Endometrium (tissue), 2 donors: Measurements from ENCODE around the gene GP5.

Source experiments
- FAIRE-seq: peaks from 2 replicates; lab custom pipeline; 2012; peaks lifted over from hg19 to GRCh38; lab: Jason Lieb, UNC
- donor health status: control.
- donor health status: control.

Gene GP5

DNA sequence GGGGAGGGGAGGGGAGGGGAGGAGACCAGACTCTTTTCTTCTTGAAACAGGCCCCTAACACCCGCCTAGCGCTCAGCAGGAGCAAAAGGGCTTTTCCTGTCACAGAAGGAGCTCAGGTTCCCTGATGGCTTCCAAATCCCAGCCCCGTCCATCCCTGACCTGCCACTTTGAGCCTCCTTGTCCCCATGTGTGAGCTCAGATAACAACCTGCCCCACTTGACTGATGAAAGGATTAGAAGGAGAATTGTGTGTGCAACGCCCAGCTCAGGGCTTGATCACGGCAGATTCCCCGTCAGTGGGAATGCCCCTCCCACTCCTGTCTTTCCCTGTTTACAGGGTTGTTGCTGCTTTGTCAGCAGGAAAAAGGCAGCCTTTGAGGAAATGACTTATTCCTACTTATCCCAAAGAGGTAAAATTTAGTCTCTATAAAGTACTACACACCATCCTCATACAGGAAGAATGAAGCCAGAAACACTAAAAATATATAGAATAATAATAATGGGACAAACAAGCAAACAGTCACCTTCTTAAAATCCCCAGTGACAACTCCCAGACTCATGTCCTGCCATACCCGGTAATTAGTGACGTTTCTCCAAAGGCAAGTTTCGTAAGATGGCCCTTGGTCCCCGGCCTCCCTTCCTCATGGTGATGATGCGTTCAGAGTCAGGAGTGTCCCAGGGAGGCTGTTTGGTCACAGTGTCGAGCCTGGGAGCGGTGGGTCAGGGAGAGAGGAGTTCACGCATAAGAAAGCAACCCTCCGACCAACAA, 23.4 kb downstream of the GP5 start:
- no peak for FAIRE-seq

DNA sequence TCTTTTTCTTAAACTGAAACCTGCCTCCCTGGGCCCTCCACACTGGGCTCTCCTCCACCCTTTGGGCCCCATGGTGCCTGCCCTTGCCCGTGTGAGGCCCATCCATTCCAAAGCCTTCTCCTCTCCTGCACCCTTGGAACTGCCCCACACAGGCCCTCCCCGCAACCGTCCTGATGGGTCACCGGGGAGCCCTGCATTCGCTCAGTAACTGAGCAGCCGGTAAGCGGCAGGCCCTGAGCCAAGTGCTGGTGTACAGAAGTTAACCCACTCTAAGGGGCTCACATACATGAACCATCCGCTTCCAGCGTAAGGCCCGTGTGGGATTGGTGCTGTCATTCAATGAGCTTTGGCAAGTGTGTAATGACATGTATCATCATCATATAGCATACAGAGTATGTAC, 24.1 kb downstream of the GP5 start:
- no peak for FAIRE-seq

DNA sequence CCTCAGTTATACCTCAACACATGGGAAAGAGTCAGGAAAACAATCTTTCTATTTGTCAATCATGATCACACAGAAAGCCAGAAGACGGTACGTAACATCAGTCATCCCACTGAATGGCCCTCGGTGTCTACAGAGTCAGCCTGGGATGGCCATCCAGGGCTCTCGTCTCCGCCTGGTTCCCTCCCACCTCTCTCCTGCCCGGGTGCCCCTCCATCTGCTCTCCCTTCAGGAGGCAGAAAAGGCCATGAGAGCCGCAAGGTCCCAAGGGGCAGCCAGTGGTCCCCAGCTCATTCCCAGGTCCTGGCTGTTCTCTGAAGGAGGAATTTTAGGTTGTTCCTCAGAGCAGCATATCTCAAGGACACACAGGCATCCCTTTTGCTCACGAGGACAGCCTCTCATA, 25.2 kb downstream of the GP5 start:
- FAIRE-seq: no peak

DNA sequence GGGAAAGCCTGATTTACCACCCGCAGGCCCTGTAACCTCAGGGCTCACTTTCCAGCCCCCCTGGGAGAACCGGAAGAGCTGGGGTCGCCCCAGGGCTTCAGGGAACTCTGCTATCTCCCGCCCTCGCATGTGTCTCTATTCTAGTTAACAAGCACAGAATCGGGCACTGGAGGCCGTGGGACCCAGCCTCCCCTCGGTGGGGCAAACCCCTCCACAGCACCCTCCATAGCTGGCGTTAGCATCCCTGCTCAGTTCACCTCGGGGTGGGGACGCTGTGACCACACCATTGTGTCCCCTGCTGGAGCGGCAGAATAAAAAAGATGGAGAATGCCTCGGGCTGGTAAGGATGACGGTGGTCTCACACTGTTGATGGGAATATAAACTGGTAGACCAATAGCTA, 26.0 kb downstream of the GP5 start:
- FAIRE-seq: no peak

DNA sequence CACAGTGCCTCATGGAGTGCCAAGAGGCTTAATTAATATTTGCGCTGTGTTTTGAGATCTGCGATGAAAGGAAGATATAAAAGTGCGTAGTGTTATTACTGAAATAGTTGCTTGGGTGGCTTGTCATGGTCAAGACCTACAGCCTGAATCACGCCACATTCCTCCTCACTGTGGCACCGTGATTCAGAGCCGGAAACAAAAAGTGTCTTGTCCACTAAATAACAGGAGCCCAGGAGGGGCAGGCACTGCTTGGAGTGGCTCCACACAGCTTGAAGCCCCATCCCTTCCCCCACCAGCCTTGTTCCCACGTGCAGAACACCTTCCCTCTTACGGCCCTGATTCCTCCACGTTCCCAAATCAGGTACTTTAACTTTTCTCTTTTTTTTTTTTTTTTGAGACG, 28.3 kb downstream of the GP5 start:
- FAIRE-seq: no peak

DNA sequence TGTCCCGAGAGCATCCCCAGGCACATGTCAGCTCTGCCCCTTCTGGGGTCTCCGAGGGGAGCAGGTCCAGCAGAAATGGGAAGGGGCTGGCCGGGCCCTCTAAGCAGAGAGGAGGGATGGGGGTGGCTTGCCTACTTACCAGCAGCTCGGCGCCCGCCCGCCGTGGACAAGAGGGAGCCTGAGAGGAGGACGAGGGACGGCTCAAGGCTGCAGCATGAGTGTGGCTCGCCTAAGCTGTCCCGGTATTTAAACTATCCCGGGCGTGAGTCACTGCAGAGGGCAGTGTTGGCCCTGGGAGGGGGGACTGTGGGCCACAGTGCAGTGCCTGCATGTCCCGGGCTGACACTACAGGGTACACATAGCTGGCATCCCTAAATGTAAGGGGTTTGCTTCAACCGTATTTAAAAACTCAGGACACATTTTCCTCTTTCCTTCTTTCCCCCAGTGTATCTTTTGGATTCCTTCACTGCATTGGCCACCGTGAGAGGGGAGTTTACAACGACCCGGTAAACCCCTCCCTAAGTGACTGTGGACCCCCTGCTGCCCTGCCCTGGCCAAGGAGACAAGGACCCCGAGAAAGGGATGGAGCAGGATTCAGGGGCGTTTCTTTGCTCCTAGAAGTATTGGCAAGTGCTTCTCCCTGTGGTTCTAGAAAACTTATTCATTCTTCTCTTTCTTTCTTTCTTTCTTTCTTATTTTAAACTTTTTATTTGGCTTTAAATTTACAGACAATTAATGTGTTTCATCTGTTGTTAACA, 29.4 kb downstream of the GP5 start, which contains the start of gene LRRC15:
LRRC15 (minus strand) TSS at position 222 of the 758 bp plus-strand sequence. CDS start 8,700 bp downstream, outside the sequence.
- FAIRE-seq: no peak

DNA sequence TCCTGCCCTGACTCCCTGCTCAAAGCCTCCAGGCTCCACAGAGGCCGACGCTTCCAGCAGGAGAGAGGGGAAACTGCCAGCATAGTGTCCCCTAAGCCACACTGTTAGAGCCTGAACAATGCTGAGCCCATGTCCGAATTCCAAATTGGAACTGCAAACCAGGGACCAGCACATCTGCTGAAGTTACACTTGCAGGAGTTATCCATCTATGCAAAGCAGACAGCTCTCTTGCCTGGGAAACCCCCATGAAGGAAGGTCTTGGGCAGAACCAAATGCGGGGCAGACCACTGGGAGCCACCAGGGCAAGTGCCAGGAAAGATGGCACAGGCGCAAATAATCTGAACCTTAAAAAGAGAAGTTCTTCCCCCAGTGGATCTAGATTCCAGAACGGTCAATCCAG, 30.1 kb downstream of the GP5 start:
- no peak for FAIRE-seq

DNA sequence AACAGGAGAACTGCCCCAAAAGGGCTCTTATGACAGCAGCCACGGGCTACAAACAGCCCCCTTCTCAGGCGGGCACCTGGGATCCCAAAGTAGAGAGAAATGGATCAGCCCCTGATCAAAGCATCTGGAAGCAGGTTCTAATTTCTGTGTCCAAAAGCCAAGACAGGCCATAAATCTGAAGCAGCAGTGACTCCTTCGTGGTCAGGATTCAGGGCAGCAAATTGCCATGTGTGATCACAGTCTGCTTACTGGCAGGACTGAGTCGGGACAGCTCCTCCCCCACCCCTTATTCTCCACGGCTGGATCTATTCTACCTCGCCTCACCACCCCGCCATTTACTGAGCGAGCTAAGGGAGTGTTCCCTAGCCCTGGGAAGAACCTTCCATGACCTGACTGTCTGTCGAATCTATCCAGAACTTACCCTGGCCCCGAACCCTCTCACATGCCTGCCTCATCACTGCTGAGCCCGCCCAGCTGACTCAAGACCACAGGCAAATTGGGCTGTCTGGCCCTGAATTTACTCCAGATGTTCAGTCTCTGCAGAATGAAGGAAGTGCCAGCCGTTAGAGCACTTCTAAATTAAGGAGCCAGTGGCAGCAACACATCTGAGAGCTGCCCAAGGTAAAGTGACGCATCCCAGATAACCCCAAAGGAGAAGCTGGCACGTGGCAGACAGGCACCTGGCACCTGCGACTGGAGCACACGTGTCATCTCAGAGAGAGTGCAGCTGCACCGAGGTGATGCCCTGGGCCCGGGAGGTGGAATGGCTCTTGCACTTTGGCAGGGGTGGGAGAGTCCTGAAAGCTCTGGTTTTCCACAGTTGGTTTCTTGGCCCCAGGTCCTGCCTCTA, 30.8 kb downstream of the GP5 start:
- FAIRE-seq: no peak

DNA sequence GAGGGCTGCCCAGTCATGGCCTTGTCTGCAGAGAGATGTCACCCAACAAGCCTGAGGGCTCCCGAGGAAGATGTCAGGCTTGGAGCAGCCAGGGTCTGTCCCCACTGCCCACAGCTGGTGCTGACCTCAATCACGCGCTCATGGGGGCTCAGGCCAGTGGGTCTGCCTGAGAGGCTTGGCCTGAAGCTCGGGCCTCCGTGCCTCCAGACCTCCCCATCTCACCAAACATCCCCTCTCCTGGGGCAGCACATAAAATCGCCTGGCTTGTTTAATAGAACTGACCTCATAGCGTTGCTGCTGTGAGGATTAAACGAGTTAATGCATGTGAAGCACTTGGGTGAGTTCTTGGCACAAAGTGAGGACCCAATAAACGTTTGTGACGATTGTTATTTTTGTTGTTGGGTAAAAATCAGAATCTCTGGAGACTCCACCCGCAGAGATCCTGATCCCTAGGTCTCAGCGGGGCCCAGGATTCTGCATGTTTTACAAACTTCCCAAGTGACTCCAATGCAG, 33.0 kb downstream of the GP5 start:
- no peak for FAIRE-seq

DNA sequence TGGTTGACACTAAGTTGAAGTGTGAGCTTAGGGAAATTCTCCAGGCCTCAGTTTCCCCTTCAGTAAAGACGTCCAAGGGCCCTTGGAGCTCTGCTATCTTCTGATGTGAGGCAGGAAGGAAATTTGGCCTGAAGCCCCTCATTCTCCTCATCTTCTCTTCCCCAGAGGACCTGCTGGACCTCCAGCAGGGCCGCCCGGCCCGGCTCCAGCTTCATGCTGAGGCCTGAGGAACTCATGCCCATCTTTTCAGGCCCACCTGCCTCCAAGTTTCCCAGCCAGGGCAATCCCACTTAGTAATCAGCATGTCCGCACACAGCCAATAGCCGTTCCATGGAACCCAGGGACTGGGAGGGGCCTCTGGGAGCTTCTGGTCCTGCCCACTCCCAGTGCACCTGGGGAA, 33.5 kb downstream of the GP5 start:
- FAIRE-seq: no peak

DNA sequence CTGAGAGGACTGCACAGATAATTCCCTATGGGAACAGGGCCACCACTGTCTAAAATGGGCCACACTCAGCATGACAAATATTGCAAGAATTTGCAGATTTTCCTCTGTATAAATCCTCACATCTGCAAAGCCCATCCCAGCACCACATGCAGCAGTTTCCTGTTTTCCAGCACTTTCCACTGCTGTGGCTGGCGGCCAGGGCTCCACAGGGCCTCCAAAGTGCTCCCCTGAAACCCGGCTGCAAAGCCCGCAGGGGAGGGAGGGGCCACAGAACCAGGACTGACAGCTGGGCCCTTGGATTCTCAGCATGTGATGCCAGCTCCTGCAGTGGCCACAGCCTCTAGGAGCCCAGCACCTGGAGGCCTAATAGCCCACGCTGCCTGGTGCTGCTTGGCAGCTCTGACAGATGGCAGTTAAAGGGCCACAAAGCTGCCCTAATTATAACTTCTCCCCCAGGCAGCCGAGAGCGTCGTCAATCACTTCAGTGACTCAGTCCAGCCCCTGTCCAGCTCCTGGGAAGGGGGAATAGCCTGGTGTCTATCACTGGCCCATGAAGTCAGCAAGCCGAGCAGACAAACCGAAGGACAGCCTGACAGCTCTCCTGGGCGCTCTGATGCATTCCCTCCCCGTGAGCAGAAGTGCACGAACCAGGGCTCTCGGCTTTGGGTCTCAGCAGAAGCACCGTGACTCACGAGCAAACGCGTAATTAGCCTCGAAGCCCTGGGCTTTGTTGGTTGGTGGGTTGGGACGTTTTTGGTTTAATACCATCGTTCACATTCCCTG, 34.2 kb downstream of the GP5 start:
- no peak for FAIRE-seq

DNA sequence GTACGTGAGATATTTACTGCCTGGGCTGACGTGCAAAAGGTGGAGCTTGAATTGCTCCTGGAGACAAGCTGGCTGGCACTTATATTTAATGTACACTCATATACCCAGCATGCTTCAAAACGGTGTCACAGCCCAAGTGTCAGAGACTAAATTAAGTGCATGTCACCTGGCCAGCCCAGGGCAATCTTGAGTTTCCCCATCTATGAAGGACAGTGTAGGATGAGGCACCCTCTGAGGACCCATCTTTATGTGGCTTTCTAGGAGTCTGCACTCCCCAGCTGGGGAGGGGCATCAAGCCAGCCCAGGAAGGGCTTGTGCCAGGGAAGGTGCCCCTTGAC, 34.8 kb downstream of the GP5 start:
- FAIRE-seq: no peak

DNA sequence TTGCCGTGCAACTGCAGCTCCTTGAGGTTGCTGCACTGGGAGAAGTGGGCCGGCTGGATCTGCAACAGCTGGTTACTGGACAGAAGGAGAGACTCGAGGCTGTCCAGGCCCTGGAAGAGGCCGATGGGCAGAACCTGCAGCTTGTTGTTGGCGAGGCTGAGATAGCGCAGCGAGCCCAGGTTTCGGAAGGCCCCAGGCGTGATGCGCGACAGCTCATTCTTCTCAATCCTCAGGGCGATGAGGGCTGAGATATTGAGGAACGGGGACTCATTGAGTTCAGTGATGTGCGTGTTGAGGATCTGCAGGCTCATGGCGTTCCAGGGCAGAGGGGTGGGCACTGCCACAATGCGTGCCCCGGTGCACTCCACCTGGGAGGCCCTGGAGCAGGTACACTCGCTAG, 38.5 kb downstream of the GP5 start:
- no peak for FAIRE-seq

DNA sequence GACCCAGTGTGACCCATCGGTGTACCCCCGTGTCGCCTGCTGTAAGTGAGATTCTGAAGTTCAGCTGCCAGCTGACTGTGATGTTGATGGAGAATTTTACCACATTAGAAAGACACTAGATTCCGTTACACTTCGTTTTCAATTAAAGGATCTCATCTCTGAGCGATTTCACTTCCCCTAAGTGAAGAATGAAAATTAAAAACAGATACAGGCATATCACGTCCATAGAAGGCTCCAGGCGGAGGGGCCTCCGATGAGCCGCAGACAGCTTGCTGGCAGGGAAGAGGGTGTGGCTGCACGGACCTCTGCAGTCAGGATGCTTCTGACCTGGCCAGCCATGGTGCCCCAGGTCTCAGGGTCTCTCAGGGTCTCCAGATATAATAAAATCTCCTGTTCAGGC, 41.4 kb downstream of the GP5 start:
- no peak for FAIRE-seq

DNA sequence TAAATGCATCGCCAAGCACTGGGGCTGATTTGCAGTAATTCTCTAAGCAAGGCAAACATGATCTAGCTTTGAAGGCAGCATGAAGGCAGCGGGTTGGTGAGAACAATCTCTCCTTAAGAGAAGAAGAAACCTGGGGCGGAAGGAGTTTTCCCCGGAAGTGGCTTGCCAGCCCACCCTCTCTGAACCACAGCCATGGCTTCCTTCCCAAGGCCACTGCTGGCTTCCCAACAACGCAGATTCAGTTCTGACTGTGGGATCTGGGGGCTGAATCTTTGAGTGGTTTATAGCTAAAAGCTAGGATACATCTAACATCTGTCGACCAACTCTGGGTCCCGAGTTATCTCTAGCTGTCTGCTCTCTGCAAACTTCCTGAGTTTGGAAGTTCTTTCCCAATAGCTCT, 43.7 kb downstream of the GP5 start:
- FAIRE-seq: no peak

DNA sequence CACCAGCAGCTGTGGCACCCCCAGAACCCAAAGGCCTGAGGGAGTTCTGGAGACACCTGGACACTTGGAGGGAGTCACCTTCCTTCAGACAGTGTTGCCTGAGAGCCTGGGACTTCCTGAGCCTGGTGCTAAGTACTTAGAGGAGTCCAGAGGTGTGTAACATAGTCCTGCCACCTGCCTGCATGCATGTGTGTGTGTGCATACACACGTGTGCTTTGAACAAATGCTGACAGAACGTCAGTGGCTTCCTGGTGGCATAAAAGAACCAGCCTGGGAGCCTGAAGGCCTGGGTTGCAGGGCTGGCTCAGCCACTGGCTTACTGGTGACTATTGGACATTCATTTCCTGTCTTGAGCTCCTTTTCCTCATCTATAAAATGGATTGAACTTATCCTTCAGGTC, 44.8 kb downstream of the GP5 start:
- FAIRE-seq: no peak

DNA sequence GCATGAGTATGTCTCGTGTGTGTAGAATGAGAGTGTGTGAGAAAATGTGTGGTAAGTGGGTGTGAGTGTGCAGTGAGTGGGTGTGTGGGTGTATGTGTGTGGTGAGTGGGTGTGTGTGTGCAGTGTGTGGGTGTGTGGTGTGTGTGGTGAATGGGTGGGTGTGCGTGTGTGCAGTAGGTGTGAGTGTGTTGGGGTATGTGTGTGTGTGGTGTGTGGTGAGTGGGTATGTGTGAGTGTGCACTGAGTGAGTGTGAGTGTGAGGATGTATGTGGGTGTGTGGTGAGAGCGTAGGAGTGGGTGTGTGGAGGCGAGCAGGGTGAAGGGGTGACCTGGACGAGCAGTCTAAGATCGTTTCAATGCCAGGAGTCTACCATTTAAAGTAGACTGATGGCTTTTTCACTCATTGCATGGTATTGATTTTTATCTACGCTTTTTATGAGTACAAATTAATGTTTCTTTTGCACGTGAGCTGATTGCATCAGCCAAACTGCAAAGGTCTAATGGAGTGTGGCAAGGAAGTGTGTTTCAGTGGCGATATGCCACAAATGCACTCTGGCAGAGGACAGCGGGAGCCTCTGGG, 46.3 kb downstream of the GP5 start:
- FAIRE-seq: no peak

DNA sequence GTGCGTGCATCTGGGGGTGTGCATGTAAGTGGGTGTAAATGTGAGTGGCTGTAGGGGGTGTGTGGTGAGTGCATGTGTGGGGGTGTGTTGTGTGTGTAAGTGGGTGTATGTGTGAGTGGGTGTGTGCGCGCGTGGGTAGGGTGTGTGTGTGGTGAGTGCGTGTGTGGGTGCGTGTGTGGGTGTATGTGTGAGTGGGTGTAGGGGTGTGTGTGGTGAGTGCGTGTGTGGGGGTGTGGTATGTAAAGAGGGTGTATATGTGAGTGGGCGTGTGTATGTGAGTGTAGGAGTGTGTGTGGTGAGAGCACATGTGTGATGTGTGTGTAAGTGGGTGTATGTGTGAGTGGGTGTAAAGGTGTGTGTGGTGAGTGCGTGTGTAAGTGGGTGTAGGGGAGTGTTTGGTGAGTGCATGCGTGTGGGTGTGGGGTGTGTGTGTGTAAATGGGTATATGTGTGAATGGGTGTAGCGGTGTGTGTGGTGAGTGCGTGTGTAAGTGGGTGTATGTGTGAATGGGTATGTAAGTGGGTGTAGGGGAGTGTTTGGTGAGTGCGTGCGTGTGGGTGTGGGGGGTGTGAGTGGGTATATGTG, 47.0 kb downstream of the GP5 start:
- FAIRE-seq: no peak

DNA sequence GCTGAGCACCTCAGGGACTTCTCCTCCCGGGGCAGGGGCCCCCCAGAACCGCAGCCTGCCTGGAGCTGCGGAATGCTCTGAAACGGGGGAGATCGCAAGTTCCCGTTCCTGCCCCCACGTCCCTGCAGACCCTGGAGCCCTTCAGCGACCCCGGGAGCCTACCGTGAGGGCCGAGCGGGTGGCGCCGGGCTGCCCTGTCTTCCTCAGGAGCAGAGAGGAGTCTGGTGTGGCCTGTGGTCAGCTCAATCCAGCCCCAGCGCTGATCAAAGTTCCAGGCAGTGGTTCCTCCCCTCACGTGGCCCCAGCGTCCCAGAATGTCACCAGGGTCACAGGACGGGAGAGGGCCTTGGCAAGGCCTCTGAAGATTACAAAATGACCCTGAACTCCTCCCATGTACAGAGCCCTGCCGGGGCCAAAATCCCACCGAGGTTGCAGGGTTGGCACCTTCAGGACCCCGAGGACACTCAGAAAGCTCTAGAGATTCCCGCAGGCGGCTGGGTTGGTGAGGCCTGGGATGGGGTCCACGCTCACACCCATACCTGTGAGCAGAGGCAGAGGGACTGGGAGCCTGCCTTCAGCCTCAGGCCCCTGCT, 47.9 kb downstream of the GP5 start, which contains the start of gene CPN2:
CPN2 (minus strand) TSS at position 249 of the 593 bp plus-strand sequence. CDS start 8,626 bp downstream, outside the sequence.
- no peak for FAIRE-seq

DNA sequence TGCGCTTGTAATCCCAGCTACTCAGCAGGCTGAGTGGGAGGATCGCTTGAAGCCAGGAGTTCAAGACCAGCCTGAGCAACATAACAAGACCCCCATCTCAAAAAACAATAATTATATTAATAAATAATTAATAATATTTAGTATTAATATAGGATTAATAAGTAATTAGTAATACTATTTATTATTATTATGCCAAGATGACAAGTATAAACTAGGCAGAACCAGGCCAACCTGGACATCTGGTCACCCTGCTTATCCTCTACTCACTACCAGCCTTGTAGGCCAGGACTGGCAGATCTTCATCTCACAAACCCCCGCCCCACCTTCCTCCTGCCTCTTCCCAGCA, 48.4 kb downstream of the GP5 start:
- no peak for FAIRE-seq

DNA sequence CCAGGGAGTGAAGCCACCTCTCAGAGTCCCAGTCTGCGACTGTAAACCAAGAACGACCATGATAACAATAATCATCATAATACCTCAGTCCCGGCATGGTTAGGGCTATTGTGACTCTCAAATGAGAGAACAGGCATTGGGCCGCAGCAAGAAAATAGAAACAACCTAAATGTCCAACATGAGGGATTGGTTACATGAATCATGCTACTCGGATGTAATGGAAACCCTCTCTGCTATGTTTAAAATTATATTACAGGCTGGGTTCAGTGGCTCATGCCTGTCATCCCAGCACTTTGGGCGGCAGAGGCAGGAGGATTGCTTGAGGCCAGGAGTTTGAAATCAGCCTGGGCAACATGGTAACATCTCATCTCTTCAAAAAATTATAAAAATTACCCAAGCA, 50.7 kb downstream of the GP5 start:
- no peak for FAIRE-seq
